ENCODE measurements around the gene OR7A5.
"Not testable (repeated sequence)": the region's sequence is repeated elsewhere in the genome, so short reads cannot be mapped to it uniquely, and the experiment has no call there.

OR7A5 gene

DNA sequence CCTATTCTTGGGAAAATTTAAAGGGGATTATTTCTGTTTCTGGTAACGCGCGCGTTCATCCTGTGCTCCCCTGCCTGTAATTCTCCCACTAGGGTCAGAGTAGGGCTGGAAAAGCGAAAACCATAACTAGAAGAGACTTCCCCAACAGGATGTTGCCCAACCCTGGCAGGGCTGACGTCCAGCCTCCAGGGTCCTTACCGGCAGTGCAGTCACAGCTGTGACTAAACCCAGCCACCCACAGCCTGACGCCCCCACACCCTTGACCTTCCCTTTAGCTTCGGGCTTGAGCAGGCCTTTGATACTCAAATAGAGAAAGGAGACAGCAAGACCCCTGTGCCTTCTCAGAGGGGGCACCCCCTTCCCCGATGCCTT, 50.3 kb downstream of the OR7A5 start:
- peak; percentile 25 for DNase-seq (ENCODE audit: low read depth)

DNA sequence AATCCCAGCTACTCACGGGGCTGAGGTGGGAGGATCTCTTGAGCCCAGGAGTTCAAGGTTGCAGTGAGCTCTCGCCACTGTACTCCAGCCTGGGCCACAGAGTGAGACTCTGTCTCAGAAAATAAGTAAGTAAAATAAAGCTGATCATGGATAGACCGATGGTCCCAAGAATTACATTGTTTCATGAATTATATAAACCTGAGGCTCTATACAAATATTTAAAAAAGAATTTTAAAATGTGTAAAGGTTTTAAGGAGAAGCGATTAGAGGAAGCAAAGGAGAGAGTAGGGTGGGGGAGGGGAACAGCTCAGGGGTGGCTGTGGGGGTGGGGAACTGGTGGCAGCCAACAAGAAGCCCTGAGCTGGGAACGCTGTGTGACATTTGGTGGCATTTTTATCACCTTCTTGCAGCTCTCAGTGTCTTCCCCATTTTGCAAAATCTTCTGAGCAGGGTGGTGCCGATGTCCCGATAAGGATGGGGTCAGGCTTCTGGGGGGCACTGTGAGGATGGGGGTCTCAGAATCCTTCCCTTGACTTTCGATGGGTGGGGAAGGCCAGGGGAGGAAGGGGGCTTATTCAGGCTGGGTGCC, 51.5 kb downstream of the OR7A5 start:
- DNase-seq (ENCODE audit: low read depth) = not testable (repeated sequence)

DNA sequence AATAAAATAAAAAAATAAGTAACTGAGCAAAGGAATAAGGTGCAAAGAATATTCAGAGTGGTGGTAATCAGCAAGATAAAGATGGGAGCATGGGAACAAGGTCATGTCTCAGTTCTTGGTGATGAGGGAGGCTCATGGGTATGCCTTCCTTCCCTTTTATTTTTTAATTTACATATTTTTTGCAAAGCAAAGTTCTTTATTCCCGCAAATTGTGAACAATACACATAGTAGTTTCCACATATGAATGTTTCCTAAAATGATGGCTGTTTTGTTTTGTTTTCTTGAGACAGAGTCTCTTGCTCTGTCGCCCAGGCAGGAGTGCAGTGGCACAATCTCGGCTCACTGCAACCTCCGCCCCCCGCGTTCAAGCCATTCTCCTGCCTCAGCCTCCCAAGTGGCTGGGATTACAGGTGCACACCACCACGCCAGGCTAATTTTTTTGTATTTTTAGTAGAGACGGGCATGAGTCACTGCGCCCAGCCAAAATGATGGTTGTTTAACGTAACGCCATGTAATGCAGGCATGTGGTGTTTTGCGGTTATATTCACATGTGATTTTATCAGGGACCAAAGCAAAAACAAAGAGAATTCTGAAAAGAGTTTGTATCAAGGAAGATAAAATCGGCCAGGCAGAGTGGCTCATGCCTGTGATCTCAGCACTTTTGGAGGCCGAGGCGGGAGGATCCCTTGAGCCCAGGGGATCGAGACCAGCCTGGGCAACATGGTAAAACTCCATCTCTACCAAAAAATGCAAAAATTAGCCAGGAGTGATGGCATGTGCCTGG, 52.2 kb downstream of the OR7A5 start:
- no peak for DNase-seq (ENCODE audit: low read depth)

GRCh38 chr19:14781713-14782536, 53.1 kb downstream of the OR7A5 start:
- not testable (repeated sequence) for DNase-seq (ENCODE audit: low read depth)

DNA sequence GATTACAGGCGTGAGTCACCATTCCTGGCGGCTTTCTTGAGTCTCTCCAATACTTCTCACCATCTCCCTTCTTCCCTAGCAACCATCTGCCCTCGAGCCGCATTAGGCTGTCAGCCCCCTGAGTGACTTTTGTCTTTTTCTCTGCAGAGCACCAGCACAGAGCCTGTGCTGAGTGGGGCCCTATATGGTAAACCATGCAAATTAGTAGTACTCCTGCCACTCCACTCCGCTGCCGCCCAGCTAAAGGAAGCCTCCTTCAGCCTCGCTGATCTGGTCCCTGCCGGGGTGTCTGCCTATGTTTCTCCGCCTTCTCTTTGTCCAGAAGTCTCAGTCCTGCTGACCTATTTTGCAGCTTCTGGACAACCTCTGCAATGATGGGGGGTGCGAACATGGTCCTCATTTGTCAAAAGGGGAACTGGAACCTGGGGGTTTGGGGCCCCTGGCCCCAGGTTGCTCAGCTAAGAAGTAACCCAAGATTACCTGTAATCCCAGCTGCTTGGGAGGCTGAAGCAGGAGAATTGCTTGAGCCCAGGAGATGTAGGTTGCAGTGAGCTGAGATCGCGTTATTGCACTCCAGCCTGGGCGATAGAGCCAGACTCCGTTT, 54.3 kb downstream of the OR7A5 start:
- DNase-seq (ENCODE audit: low read depth) = not testable (repeated sequence)

GRCh38 chr19:14779151-14779550, 55.8 kb downstream of the OR7A5 start:
- DNase-seq (ENCODE audit: low read depth) = no peak

- not testable (repeated sequence) for DNase-seq (ENCODE audit: low read depth)
These were observed 56.7 kb downstream of the OR7A5 start, which contains the start of gene ADGRE2 for GRCh38 chr19:14778110-14778845. TSS of gene ADGRE2 (minus strand) at chr19:14778560. CDS start at chr19:14776756, 1,804 bp downstream.

GRCh38 chr19:14777645-14778044, 57.3 kb downstream of the OR7A5 start:
- not testable (repeated sequence) for DNase-seq (ENCODE audit: low read depth)
